HUES6 (cell line): ENCODE data around the gene SENP8.
A peak's percentile ranks its signal among the peaks of the same experiment; 100 is the strongest.

Source experiments
- H3K27ac ChIP-seq: 2 replicates; pipeline ENCODE4 v1.7.0; 2013; ENCODE audit warnings: low read depth, mild to moderate bottlenecking, low read length, inconsistent platforms
- H3K27me3 ChIP-seq: 2 replicates; pipeline ENCODE4 v1.6.1; 2013; ENCODE audit warnings: low read length; ENCODE audit not compliant: control insufficient read depth, insufficient read depth
- H3K36me3 ChIP-seq: 2 replicates; pipeline ENCODE4 v1.6.1; 2013; ENCODE audit warnings: low read length; ENCODE audit not compliant: control insufficient read depth, insufficient read depth
- H3K4me1 ChIP-seq: 2 replicates; pipeline ENCODE4 v1.6.1; 2013; ENCODE audit warnings: low read length; ENCODE audit not compliant: control insufficient read depth, insufficient read depth
- H3K4me3 ChIP-seq: 2 replicates; pipeline ENCODE4 v1.5.1; 2013; ENCODE audit warnings: low read depth, low read length
- H3K9ac ChIP-seq: one replicate; pipeline ENCODE4 v1.6.1; 2013; ENCODE audit warnings: mild to moderate bottlenecking, low read length
- H3K9me3 ChIP-seq: 2 replicates; pipeline ENCODE4 v1.6.1; 2013; ENCODE audit warnings: low read depth, low read length; ENCODE audit not compliant: control insufficient read depth, insufficient read depth

SENP8 gene

GRCh38 chr15:72176743-72177142 lies 58.5 kb downstream of the SENP8 start:
- Histone ChIP-seq H3K9me3 (no peaks in the 10 kb centered on the region), H3K36me3 (no peaks in the 10 kb centered on the region), H3K27ac (no peak overlapping the region), H3K4me1 (no peaks in the 10 kb centered on the region), H3K4me3 (no peak overlapping the region), H3K9ac (no peak overlapping the region), H3K27me3 (no peaks in the 10 kb centered on the region)

- H3K27me3 ChIP-seq = peaks cover 7% of the 10 kb centered on the region
- no peaks in the 10 kb centered on the region for H3K36me3 ChIP-seq
- H3K4me3 ChIP-seq = no peak overlapping the region
- peaks cover 5% of the 10 kb centered on the region for H3K4me1 ChIP-seq
- no peak overlapping the region for H3K27ac ChIP-seq
- no peak overlapping the region for H3K9ac ChIP-seq
- no peaks in the 10 kb centered on the region for H3K9me3 ChIP-seq
Measured at GRCh38 chr15:72178976-72179585, 60.9 kb downstream of the SENP8 start.

- H3K27me3 ChIP-seq = peaks cover 16% of the 10 kb centered on the region
- H3K4me3 ChIP-seq = no peak overlapping the region
- no peaks in the 10 kb centered on the region for H3K9me3 ChIP-seq
- H3K4me1 ChIP-seq = peaks cover 11% of the 10 kb centered on the region
- H3K36me3 ChIP-seq = no peaks in the 10 kb centered on the region
- no peak overlapping the region for H3K27ac ChIP-seq
- no peak overlapping the region for H3K9ac ChIP-seq
Measured at GRCh38 chr15:72179950-72180581, 61.9 kb downstream of the SENP8 start.

- peaks cover 11% of the 10 kb centered on the region for H3K4me1 ChIP-seq
- no peak overlapping the region for H3K27ac ChIP-seq
- no peak overlapping the region for H3K9ac ChIP-seq
- H3K9me3 ChIP-seq = no peaks in the 10 kb centered on the region
- no peaks in the 10 kb centered on the region for H3K36me3 ChIP-seq
- H3K4me3 ChIP-seq = no peak overlapping the region
- H3K27me3 ChIP-seq = peaks cover 16% of the 10 kb centered on the region
Measured at GRCh38 chr15:72180761-72181324, 62.6 kb downstream of the SENP8 start.

GRCh38 chr15:72182244-72182643 lies 64.0 kb downstream of the SENP8 start:
- peaks cover 16% of the 10 kb centered on the region for H3K27me3 ChIP-seq
- H3K9me3 ChIP-seq = no peaks in the 10 kb centered on the region
- H3K4me1 ChIP-seq = peaks cover 11% of the 10 kb centered on the region
- no peak overlapping the region for H3K27ac ChIP-seq
- H3K9ac ChIP-seq = no peak overlapping the region
- H3K4me3 ChIP-seq = no peak overlapping the region
- no peaks in the 10 kb centered on the region for H3K36me3 ChIP-seq

GRCh38 chr15:72182673-72183072 lies 64.5 kb downstream of the SENP8 start:
- H3K27ac ChIP-seq = no peak overlapping the region
- peaks cover 11% of the 10 kb centered on the region for H3K4me1 ChIP-seq
- no peak overlapping the region for H3K4me3 ChIP-seq
- H3K9ac ChIP-seq = no peak overlapping the region
- H3K27me3 ChIP-seq = peaks cover 16% of the 10 kb centered on the region
- no peaks in the 10 kb centered on the region for H3K36me3 ChIP-seq
- no peaks in the 10 kb centered on the region for H3K9me3 ChIP-seq

GRCh38 chr15:72183781-72184164 lies 65.6 kb downstream of the SENP8 start:
- peak overlapping the region; percentile 69 for H3K4me3 ChIP-seq
- peaks cover 16% of the 10 kb centered on the region for H3K27me3 ChIP-seq
- H3K27ac ChIP-seq = no peak overlapping the region
- peak overlapping the region; percentile 56 for H3K9ac ChIP-seq
- H3K36me3 ChIP-seq = no peaks in the 10 kb centered on the region
- H3K9me3 ChIP-seq = no peaks in the 10 kb centered on the region
- H3K4me1 ChIP-seq = peaks cover 11% of the 10 kb centered on the region

- Histone ChIP-seq H3K4me3 (peak overlapping the region; percentile 69), H3K27ac (no peak overlapping the region), H3K9ac (peak overlapping the region; percentile 56)
Measured at GRCh38 chr15:72184165-72184811, 66.1 kb downstream of the SENP8 start.

GRCh38 chr15:72189250-72189902 lies 71.2 kb downstream of the SENP8 start:
- no peak overlapping the region for H3K27ac ChIP-seq

More at GRCh38 chr15:72184165-72184811, 66.1 kb downstream of the SENP8 start:
- no peaks in the 10 kb centered on the region for H3K36me3 ChIP-seq
- H3K9me3 ChIP-seq = no peaks in the 10 kb centered on the region
- peaks cover 11% of the 10 kb centered on the region for H3K4me1 ChIP-seq
- peaks cover 16% of the 10 kb centered on the region for H3K27me3 ChIP-seq

GRCh38 chr15:72192416-72192815 lies 74.2 kb downstream of the SENP8 start:
- Histone ChIP-seq H3K27ac (no peak overlapping the region), H3K27me3 (peaks cover 18% of the 10 kb centered on the region), H3K4me3 (no peak overlapping the region), H3K36me3 (no peaks in the 10 kb centered on the region), H3K4me1 (peaks cover 11% of the 10 kb centered on the region; the same call in 1 of the 2 replicates), H3K9me3 (no peaks in the 10 kb centered on the region), H3K9ac (no peak overlapping the region)

More at GRCh38 chr15:72189250-72189902, 71.2 kb downstream of the SENP8 start:
- Histone ChIP-seq H3K9ac (no peak overlapping the region), H3K36me3 (no peaks in the 10 kb centered on the region), H3K4me1 (peaks cover 9% of the 10 kb centered on the region; the same call in 1 of the 2 replicates), H3K9me3 (no peaks in the 10 kb centered on the region), H3K4me3 (no peak overlapping the region), H3K27me3 (peaks cover 6% of the 10 kb centered on the region)
